HUES48 (cell line): ENCODE measurements around the gene ZSWIM4.
A peak's percentile ranks its signal among the peaks of the same experiment; 100 is the strongest.
"Not testable (repeated sequence)": the region's sequence is repeated elsewhere in the genome, so short reads cannot be mapped to it uniquely, and the experiment has no call there.

ENCODE experiments used
- H3K27ac ChIP-seq: one replicate; pipeline ENCODE4 v1.7.0; 2013; ENCODE audit warnings: low read depth, low read length, inconsistent platforms
- H3K27me3 ChIP-seq: 2 replicates; pipeline ENCODE4 v1.6.1; 2013; ENCODE audit warnings: mild to moderate bottlenecking, low read length; ENCODE audit not compliant: control insufficient read depth, insufficient read depth
- H3K36me3 ChIP-seq: 2 replicates; pipeline ENCODE4 v1.6.1; 2013; ENCODE audit warnings: low read length; ENCODE audit not compliant: control insufficient read depth, insufficient read depth
- H3K4me1 ChIP-seq: 2 replicates; pipeline ENCODE4 v1.6.1; 2013; ENCODE audit warnings: mild to moderate bottlenecking, low read length; ENCODE audit not compliant: control insufficient read depth, insufficient read depth
- H3K4me3 ChIP-seq: 2 replicates; pipeline ENCODE4 v1.5.1; 2013; ENCODE audit warnings: mild to moderate bottlenecking, low read depth, low read length
- H3K9ac ChIP-seq: 2 replicates; pipeline ENCODE4 v1.6.1; 2013; ENCODE audit warnings: mild to moderate bottlenecking, low read depth, low read length, moderate library complexity
- H3K9me3 ChIP-seq: 2 replicates; pipeline ENCODE4 v1.6.1; 2013; ENCODE audit warnings: low read length; ENCODE audit not compliant: control insufficient read depth, insufficient read depth

Gene ZSWIM4

GRCh38 chr19:13794757-13795589 lies at the start of gene ZSWIM4:
Gene ZSWIM4, plus strand, starts transcription at chr19:13795443. Its CDS starts 206 bp downstream, at chr19:13795649.
- H3K4me1 ChIP-seq, result peaks cover 6% of the 10 kb centered on the region; the same call in 1 of the 2 replicates
- H3K36me3 ChIP-seq, result peaks cover 4% of the 10 kb centered on the region; the same call in 1 of the 2 replicates
- H3K9me3 ChIP-seq, result no peaks in the 10 kb centered on the region
- peak within 1 kb of the TSS; percentile 74 for H3K9ac ChIP-seq
- peak within 1 kb of the TSS; percentile 92 for H3K27ac ChIP-seq
- H3K27me3 ChIP-seq, result no peaks in the 10 kb centered on the region
- peak within 1 kb of the TSS; percentile 89 for H3K4me3 ChIP-seq

GRCh38 chr19:13747098-13747453 lies 48.2 kb upstream of the ZSWIM4 start:
- peak overlapping the region; percentile 38; the same call in 1 of the 2 replicates for H3K4me3 ChIP-seq
- H3K36me3 ChIP-seq, result peaks cover 5% of the 10 kb centered on the region; the same call in 1 of the 2 replicates
- no peaks in the 10 kb centered on the region for H3K9me3 ChIP-seq
- H3K27me3 ChIP-seq, result no peaks in the 10 kb centered on the region
- no peak overlapping the region for H3K9ac ChIP-seq
- H3K27ac ChIP-seq, result no peak overlapping the region
- H3K4me1 ChIP-seq, result 0 out of 2 replicates have a peak, but pooled peaks cover 4% of the 10 kb centered on the region

GRCh38 chr19:13748169-13748828 lies 46.9 kb upstream of the ZSWIM4 start:
- Histone ChIP-seq H3K27ac (peak overlapping the region; percentile 89), H3K36me3 (peaks cover 13% of the 10 kb centered on the region; the same call in 1 of the 2 replicates)

GRCh38 chr19:13751436-13751835 lies 43.8 kb upstream of the ZSWIM4 start:
- Histone ChIP-seq H3K4me1 (no peaks in the 10 kb centered on the region), H3K9ac (no peak overlapping the region)

More at GRCh38 chr19:13748169-13748828, 46.9 kb upstream of the ZSWIM4 start:
- no peaks in the 10 kb centered on the region for H3K27me3 ChIP-seq
- H3K4me3 ChIP-seq, result peak overlapping the region; percentile 94
- peak overlapping the region; percentile 76 for H3K9ac ChIP-seq
- H3K9me3 ChIP-seq, result no peaks in the 10 kb centered on the region
- H3K4me1 ChIP-seq, result 0 out of 2 replicates have a peak, but pooled peaks cover 4% of the 10 kb centered on the region

GRCh38 chr19:13753622-13754021 lies 41.6 kb upstream of the ZSWIM4 start:
- not testable (repeated sequence) for H3K9me3 ChIP-seq, H3K4me1 ChIP-seq, H3K27me3 ChIP-seq, H3K9ac ChIP-seq, H3K4me3 ChIP-seq, H3K27ac ChIP-seq
- peaks cover 54% of the 10 kb centered on the region for H3K36me3 ChIP-seq

More at GRCh38 chr19:13751436-13751835, 43.8 kb upstream of the ZSWIM4 start:
- no peak overlapping the region for H3K27ac ChIP-seq
- peaks cover 33% of the 10 kb centered on the region for H3K36me3 ChIP-seq
- no peaks in the 10 kb centered on the region for H3K27me3 ChIP-seq
- H3K4me3 ChIP-seq, result no peak overlapping the region
- H3K9me3 ChIP-seq, result no peaks in the 10 kb centered on the region

GRCh38 chr19:13756210-13756609 lies 39.0 kb upstream of the ZSWIM4 start:
- Histone ChIP-seq H3K36me3 (peaks cover 73% of the 10 kb centered on the region), H3K9me3 (no peaks in the 10 kb centered on the region), H3K27ac (no peak overlapping the region)

GRCh38 chr19:13757805-13758772 lies 37.2 kb upstream of the ZSWIM4 start:
- no peaks in the 10 kb centered on the region for H3K27me3 ChIP-seq
- H3K36me3 ChIP-seq, result peaks cover 78% of the 10 kb centered on the region
- no peak overlapping the region for H3K9ac ChIP-seq
- no peaks in the 10 kb centered on the region for H3K4me1 ChIP-seq
- no peaks in the 10 kb centered on the region for H3K9me3 ChIP-seq
- no peak overlapping the region for H3K4me3 ChIP-seq
- no peak overlapping the region for H3K27ac ChIP-seq

More at GRCh38 chr19:13756210-13756609, 39.0 kb upstream of the ZSWIM4 start:
- Histone ChIP-seq H3K4me1 (no peaks in the 10 kb centered on the region), H3K27me3 (no peaks in the 10 kb centered on the region), H3K4me3 (no peak overlapping the region), H3K9ac (no peak overlapping the region)

- peaks cover 77% of the 10 kb centered on the region for H3K36me3 ChIP-seq
- no peak overlapping the region for H3K27ac ChIP-seq
Observed at GRCh38 chr19:13758795-13759194, 36.4 kb upstream of the ZSWIM4 start.

GRCh38 chr19:13761423-13761822 lies 33.8 kb upstream of the ZSWIM4 start:
- H3K9me3 ChIP-seq, result no peaks in the 10 kb centered on the region
- H3K4me3 ChIP-seq, result no peak overlapping the region
- no peaks in the 10 kb centered on the region for H3K27me3 ChIP-seq
- peaks cover 59% of the 10 kb centered on the region for H3K36me3 ChIP-seq
- no peak overlapping the region for H3K9ac ChIP-seq
- H3K27ac ChIP-seq, result no peak overlapping the region
- no peaks in the 10 kb centered on the region; the same call in 1 of the 2 replicates for H3K4me1 ChIP-seq

More at GRCh38 chr19:13758795-13759194, 36.4 kb upstream of the ZSWIM4 start:
- H3K27me3 ChIP-seq, result no peaks in the 10 kb centered on the region
- H3K9ac ChIP-seq, result no peak overlapping the region
- no peak overlapping the region for H3K4me3 ChIP-seq
- no peaks in the 10 kb centered on the region for H3K9me3 ChIP-seq
- no peaks in the 10 kb centered on the region for H3K4me1 ChIP-seq

- Histone ChIP-seq H3K9me3 (no peaks in the 10 kb centered on the region), H3K4me1 (no peaks in the 10 kb centered on the region; the same call in 1 of the 2 replicates), H3K9ac (no peak overlapping the region), H3K27me3 (no peaks in the 10 kb centered on the region), H3K4me3 (no peak overlapping the region), H3K36me3 (peaks cover 47% of the 10 kb centered on the region), H3K27ac (no peak overlapping the region)
Observed at GRCh38 chr19:13762635-13763235, 32.5 kb upstream of the ZSWIM4 start.
